GM19043 (cell line): Measurements from ENCODE around the gene CUBN.
"Not testable (repeated sequence)": the region's sequence is repeated elsewhere in the genome, so short reads cannot be mapped to it uniquely, and the experiment has no call there.

ENCODE experiments used
- ATAC-seq: cut with Tn5 transposase; IDR thresholded peaks from one replicate; pipeline ENCODE4 v1.9.1; 2021; ENCODE audit warnings: low read depth; ENCODE audit not compliant: unreplicated experiment

CUBN gene

DNA sequence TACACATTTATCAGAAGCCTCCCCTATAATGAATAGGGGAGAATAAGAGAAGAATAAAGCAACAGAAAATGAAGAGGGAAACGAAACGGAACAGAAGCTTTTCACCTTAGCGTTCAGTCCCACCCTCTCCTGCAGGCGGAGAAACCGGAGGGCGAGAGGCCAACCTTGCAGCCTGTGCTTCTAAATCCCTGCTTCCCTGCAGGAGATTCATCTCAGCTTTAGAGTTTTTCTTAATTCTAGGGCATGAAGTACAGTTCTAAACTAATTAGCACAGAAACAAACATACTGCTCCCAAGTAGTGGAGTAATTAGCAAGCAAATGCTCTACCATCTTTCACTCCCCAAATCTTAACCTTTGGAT is 107.2 kb downstream of the CUBN start:
- ATAC-seq = no peak

DNA sequence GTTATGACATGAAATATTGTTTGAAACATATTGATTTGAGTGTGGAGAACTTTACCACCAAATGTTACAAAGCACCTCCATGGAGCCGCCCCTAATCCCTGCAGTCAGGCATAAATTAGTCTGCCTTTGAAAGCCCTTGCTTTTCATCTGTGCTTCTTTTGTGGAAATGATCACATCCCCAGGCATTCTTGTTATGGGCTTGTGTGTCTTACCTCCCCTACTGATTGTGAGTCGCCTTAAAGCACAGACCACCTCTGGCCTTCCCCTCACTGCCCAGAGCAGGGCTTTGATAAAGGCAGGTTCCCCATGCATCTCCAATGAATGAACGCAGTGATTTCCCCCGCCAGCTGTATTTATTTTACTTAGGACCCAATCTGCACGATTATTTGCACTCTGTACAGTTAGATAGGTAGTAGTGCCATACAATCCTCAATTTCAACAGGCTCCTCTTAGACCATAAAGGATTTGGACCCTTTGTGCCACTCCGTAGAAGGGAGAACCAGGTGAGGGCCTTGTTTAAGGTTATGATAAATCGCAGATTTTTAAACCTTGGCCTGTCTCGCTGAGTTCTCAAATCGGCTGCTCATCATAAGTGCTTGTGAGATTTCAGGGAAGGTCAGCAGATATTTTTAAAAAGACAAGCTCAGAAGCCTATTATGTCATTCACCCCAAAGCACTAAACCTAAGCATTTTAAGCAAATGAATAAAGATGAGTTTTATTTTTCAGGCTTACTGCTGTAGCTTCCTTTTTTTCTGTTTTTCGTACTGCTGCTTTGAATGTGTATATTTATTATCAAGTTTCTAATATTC is 107.8 kb downstream of the CUBN start:
- ATAC-seq = no peak

DNA sequence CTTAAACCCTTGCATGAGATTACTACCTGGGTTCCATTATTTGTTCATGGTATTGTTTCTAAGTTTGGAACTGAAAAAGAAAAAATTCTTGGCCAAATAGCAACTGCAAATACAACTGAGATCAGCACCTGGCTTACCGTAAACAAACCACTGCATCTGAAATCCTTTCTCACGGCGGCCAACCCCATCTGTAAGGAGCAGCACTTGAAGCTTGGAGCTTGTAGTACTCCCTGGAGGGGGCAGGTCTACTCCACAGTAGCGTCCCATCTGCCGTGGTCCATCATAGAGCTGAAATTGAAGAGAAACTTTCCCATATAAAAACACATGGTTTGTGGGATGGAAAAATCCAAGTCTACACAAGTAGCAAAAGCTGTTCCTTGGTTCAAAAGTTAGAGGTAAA is 109.9 kb downstream of the CUBN start:
- ATAC-seq = no peak

DNA sequence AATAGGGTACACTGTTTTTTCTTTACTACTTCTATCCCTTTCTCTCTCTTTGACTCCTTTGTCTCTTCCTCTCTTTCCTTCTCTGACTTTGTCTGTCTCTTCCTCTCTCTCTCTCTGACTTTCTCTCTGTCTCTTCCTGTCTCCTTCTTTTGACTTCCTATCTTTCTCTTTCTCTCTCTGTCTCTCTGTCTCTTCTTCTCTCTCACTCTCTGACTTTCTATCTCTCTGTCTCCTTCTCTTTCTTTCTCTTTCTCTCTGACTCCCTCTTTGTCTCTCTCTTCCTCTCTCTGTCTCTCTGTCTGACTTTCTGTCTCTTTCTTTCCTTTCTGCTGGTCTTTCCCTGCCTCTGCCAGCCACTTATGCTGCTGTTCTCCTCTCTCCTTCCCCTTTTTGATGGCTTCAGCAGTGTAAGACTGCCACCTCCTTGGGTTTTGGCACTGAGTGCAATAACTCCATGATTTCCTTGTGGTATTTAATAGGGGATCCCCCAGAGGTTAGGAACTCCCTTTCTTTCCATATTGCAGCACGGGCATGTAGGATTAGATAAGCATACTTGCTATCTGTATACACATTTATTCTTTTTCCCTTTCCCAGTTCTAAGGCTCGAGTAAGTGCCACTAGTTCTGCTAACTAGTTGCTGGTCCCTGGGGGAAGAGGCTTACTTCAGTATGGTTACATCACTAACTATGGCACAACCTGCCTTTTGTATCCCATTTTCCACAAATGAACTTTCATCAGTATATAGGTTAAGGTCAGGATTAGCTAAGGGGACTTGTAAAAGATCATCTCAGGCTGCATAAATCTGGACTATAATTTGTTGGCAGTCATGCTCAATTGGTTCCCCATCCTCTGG is 116.3 kb downstream of the CUBN start:
- ATAC-seq = not testable (repeated sequence)

DNA sequence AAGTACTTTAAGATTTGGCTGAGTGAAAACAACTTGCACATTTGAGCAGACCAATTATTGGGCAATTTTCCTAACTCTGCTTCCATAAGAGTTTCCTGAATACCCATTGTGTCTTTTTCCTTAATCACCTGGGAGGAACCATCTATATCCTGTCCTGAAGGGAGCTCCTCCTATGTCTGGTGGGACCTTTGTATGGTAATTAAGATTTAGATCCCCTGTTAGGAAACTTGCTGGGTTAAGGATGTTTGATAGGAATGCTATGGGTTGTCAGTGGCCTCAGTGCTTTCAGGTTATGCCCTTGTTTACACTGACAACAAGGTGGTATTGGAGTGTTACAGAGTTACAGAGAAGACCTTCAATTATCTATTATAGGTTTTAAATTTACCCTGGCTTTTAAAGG is 116.9 kb downstream of the CUBN start:
- not testable (repeated sequence) for ATAC-seq

DNA sequence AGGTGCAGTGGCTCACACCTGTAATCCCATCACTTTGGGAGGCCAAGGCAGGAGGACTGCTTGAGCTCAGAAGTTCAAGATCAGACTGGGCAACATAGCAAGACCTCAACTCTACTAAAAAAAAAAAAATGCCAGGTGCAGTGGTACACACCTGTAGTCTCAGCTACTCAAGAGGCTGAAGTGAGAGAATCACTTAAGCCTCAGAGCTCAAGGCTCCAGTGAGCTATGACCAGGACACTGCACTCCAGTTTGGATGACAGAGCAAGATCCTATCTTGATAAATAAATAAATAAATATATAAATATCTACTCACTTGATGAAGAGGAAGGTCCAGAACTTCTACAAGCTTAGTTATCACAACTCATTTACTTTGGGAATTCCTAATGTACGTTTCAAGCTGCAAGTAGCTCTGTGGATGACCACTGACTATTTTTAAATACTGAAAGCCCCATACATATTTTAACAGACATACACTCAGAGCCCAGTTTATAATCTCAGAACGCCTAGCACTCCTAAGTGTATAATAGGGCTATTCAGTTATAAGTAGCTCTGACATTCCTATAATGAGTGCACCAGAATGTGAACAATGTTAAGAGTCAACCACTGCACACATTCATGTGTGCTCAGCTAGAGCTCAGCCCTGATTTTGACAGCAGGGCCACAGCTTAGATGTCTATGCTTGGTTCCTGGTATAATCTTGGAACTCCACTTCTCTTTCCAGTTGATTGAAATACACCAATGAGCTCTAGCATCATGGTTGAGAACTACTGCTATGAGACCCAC is 119.1 kb downstream of the CUBN start:
- no peak for ATAC-seq

DNA sequence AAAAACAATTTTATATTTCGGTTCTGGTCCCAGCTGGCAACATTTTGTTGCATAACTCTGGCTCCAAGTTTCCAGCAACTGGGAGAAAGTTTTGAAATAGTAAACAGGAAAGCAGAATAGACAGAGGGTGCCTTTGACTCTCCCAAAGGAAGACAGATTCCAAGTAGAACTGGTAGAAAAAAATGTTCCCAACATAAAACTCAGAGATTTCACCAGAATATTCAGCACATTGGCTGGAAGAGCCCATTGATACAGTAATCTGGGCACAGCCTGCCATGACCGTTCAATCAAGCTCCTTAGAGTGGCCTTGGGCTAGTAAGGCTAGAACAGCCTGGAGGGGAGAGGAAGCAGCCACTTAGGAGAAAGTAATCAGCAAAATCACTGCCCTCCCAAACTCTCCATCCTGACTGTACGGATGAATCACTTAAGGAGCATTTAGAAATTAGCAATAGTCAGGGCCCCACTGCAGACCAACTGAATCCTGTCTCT is 120.4 kb downstream of the CUBN start:
- no peak for ATAC-seq

DNA sequence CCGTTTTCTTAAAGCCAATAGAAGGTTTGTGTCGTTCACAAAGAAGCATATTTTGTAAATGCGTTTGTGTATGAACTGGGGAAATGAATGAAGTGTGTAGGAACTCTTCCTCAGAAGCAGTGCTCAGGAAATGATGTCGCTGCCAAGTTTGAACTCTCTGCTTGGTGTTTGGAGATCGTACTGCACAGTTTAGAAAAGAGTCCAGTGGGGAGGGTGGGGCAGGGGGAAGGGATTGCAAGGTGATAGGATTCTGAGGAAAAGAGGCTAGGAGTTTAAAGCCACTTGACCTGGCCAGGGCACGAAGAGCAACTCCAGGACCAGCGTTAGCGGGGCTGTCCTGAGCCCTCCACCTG is 122.2 kb downstream of the CUBN start:
- ATAC-seq = no peak

DNA sequence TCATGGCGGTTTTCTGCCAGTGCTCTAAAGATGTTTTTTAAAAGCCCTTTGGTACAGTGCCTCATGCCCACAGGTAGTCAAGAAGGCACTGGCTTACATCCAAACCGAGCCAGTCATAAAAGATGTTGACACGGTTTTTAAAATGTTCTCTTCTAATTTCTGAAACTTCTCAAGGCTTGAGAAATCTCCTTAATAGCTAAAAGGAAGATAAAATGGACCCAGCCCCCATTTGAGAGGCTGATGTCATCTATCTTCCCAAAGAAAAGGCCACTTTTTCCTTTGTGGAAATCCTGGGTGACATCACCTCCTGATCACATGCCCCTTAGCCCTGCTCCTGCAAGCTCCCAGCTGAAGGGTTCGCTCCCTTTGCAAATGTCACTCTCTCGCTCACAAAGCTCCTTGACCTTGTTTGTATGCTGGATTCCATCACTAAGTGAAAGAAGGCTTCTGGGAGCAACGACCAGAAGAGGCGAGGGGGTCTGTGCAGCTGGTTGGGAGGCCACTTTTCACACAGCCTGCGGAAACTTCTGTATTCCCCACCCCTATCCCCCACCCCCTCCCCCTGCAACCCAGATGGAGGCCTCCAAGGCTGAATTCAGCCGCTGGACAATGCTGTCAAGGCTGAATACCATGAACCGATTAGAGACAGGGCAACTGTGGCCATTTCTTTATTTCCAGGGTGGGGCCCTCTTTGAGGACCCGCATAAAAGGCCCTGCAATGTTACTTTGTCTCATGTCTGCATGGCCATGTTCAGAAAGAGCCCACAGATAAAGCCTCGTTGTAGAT is 122.8 kb downstream of the CUBN start:
- ATAC-seq = no peak

DNA sequence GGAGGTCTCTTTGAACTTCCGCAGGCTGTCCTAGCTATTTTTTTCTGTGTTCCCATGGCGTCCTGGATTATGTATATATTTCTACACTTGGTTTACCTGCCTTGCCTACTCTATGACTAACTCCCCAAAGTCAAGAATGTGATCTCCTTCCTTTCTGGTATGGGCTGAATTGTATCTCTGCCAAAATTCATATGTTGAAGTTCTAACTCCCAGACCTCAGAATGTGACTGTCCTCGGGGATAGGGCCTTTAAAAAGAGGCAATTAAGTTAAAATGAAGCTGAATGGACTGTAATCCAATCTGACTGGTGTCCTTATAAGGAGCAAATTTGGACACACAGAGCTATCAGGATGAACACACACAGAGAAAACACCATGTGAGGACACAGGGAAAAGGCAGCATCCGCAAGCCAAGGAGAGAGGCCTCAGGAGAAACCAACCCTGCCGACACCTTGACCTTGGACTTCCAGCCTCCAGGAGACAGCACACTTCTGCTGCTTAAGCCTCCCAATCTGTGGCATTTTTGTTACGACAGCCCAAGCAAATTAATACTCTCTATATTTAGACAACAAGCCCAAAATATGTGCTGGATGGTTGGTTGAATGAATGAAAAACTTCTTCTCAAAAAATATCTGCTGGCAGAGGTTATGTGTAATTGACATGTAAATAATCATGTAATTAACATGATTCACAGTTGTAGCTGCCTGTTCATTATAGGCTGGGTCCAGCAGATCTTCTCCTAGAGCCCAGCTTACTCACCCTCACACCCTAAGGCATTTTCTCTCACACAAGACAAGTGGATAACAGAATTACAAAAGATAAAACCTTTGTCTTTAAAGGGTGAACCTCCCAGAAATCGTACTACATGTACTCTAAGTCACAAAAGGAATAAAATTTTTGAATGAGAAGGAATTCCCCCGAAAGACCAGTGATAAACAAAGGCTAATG is 123.7 kb downstream of the CUBN start:
- no peak for ATAC-seq

DNA sequence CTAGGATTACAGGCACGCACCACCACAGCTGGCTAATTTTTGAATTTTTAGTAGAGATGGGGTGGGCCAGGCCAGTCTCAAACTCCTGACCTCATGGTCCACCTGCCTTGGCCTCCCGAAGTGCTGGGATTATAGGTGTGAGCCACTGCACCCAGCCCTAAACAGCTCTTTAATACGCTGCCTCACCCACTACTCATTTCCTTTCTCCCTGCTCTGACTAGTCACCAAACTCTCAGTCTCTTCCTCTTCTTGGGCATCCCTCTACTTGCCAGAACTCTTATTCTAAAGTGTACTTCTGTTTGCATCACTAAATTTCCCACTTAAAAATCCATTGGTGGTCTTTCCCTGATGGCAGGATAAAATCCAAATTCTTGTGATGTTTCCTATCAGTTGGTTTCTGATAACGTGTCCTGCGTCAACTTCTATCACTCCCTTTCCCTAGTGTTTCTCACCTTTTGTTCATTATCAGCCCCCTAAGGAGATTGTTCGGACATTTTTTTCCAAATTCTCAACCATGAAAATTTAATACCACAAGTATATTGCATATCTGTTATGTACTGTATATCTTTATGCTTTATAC is 124.7 kb downstream of the CUBN start:
- no peak for ATAC-seq

DNA sequence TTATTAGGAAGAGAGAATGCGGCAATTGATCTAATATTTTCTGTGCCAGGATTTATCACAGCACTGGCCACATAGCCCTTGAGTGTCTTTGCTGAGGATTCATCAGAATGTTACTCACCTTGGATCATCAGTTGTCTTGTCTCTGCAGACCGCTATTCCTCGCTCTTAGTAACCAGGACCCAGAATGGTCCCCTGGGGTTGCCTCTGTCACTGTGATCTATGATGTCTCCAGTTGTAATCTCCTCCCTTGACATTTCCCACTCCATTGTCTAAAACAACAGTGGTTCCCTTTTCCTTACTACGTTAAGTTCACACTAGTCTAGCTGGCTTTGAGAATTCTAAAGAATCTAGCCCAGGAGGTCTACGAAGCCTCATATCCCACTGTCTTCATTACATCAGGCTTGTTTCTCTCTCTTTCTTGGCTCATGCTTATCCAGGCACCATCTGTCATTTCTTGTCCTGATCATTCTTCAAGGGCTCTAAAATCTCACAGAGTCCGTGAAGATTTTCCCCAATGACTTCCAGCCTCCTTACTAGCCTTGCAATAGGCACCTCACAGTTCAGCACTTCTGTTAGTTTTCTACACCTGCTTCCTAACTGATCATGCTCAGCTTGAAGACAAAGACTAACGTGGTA is 125.8 kb downstream of the CUBN start:
- no peak for ATAC-seq

DNA sequence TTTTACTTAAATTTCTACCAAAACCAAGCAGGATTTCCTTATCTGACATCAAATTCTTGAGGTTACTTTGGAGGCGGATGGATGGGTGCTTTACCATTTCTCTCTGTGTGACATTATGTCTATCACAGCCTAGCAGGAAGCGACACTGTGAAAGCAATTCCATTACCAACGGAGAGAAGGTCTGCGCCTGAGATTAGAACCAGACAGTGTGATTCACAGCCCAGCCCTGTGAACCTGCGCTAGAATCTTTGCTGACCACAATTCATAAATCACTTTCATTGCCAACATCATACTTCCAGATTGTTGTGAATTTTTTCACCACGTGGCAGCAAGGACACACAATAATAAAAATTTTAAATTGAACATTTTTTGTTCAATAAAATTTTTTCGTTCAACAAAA is 126.5 kb downstream of the CUBN start:
- no peak for ATAC-seq

DNA sequence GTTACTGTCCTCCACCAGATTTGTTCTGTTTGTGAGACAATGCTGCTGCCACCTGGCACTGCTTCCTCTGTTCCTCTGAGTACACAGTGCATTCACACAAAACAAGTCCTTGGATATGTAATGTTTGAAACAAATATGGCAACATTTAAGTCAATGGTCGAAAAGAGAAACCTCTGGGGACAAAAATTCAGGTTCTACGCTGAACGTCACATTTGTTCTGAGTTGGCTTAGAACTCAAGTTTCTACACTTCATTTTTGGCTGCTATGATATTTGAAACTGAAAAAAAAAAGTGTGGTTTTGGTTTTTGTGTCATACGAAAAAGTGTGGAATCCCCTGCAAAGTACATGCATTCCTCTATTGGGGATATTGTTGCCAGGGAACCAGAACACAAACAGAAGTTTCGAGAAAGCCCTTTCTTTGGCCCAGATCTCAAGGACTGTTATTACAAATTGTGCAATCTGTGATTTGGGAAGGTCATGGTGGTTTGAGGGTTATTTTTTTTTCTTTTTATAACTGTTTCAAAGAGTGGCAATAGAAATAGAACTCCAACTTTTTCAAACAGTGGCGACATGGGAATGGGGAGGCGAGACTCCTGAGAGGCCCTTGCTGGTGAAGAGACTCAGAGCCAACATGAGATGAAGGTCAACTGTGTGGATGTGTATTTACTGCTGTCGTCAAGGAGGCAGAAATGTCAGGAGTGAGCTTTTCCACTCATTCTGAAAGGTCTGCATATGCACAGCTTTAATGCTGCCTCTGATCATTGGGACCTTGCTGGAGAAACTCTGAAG is 127.5 kb downstream of the CUBN start:
- ATAC-seq = no peak

DNA sequence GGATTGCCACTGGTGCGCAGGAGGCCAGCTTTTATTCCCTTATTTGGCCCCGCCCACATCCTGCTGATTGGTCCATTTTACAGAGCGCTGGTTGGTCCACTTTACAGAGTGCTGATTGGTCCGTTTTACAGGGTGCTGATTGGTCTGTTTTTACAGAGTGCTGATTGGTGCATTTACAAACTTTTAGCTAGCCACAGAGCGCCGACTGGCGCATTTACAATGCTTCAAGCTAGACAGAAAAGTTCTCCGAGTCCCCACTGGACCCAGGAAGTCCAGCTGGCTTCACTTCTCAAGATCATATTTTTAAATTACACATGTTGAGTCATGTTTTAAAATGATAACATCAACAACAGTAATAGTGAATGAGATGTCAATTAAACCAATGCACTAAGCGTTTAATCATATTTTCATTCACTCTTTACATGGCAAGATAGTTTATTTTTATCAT is 128.3 kb downstream of the CUBN start:
- no peak for ATAC-seq

DNA sequence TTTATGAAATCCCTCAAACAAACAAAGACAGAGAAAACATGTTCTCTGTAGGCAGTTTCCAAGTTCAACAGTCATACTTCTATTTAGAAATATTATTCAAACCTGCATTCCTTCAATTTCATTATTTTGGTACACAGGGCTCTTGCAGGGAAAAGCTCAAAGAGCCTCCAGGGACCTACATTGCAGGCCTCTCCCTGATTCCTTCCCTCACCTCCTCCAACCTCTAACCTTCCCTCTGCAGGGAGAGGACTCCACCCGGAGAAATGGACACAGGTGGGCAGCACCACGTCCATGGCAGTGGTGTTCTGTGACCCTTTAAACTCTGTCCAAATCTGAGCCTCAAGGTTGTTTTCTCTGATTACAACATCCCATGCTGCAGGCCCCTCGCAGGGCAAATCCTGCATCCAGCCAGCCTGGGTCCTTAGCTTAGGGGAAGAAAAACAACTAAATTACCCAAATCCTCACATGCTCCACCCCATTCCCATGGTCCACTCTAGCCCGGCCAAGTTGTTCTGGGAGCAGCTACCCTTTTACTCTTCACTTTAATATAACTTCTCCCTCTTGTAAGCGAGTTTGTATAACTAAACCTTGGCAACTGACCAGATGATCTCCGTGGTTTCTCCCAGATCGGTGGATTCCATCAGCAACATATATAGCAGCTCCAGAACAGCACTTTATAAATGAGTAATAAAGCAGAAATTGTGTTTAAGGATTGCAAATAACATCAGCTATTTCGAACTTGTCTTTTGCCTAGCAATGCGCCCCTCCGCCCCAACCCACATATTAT is 129.8 kb downstream of the CUBN start:
- no peak for ATAC-seq

DNA sequence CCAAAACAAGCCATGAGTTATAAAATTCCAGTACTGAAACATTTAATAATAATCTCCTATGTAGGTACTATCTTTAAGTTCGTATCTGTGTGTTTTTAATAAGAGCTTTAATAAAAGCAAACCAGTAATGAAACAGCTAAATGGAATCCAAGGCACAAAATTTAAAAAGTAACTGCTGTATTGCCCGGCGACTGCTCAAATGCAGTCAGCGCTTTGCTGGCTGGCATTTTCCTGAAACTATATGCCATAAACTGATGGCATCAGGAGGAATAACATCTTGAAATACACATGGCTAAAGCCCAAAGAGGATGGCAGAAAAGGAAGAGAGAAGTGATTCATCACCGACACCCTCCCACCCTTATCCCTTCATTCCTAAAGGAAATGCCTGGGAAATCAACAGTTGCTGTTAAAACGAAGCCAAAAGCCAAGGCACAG is 133.1 kb downstream of the CUBN start:
- ATAC-seq = no peak
